A172 (cell line): ENCODE results near the gene IRS1. TPM values are rescaled to one million over a fixed set of nuclear protein-coding genes. Genes with fewer than 3 reads are reported as not detected.

ENCODE experiments used
- DNase-seq: peaks from one replicate; pipeline ENCODE4 v3.0.0-alpha.2; 2015; ENCODE audit warnings: low spot score
- total RNA-seq: library from RNA; depleted of rRNA; stranded (reverse); fragments of >200 nt; shearing (Covaris generic); gene quantifications from 2 replicates; pipeline ENCODE4 v1.2.3, GENCODE V29; 2014; rRNA removed

IRS1 gene
- total RNA-seq, 1 experiment from 2014 or later, result 6.6 TPM

GRCh38 chr2:226690461-226691024, 109.1 kb downstream of the IRS1 start:
- no peak for DNase-seq

GRCh38 chr2:226687641-226688253, 111.9 kb downstream of the IRS1 start:
- DNase-seq, result no peak

GRCh38 chr2:226684563-226684959, 115.1 kb downstream of the IRS1 start:
- no peak for DNase-seq

- no peak for DNase-seq
Observed at GRCh38 chr2:226683944-226684562, 115.6 kb downstream of the IRS1 start.

GRCh38 chr2:226683196-226683595, 116.4 kb downstream of the IRS1 start:
- DNase-seq, result no peak

Other genes with a start within 250 kb of the IRS1 start
- gene RHBDD1, start 36.2 kb upstream of the IRS1 start, total RNA-seq, result 3.9 and 5.1 TPM in 2 replicates